ENCODE data around the gene PLPP7. TPM values are rescaled to one million over a fixed set of nuclear protein-coding genes. Genes with fewer than 3 reads are reported as not detected.

PLPP7 gene
- polyA plus RNA-seq, 1 of the 3 experiments (the other 2 are of a cell fraction), result 8.6 TPM

- DNase-seq, result no peak
- Histone ChIP-seq H3K36me3 (replicated peaks in 1 of 2; ENCODE audit: control insufficient read depth in 1 of 2, insufficient read depth in 2 of 2, low read length in 1 of 2) (no peaks in the 10 kb centered on the region), H3K9me3 (no peaks in the 10 kb centered on the region), H3K9ac (no peak overlapping the region), H3K27ac (ENCODE audit: low read depth in 2 of 2, low read length in 1 of 2) (no peak overlapping the region), H3K27me3 (ENCODE audit: insufficient read depth) (no peaks in the 10 kb centered on the region), H3K4me2 (no peak overlapping the region), H3K4me3 (ENCODE audit: low read depth in 2 of 2, low read length in 1 of 2) (no peak overlapping the region), H4K20me1 (ENCODE audit: insufficient read depth) (no peaks in the 10 kb centered on the region), H3K9me2 (no peaks in the 10 kb centered on the region), H2AFZ (ENCODE audit: low read depth) (no peak overlapping the region), H3K79me2 (ENCODE audit: insufficient read depth) (no peaks in the 10 kb centered on the region), H3F3A (replicated peaks; ENCODE audit: insufficient read depth) (no peaks in the 10 kb centered on the region), H3K4me1 (ENCODE audit: control insufficient read depth in 1 of 2, insufficient read depth in 2 of 2, low read depth in 1 of 2, low read length in 1 of 2) (peaks cover 0 to 5% of the 10 kb centered on the region in 2 experiments; a peak in 1 of 4 replicates)
- ChIA-PET POLR2A (interaction anchor here (1.3 kb wide), 1 partner anchor 10 kb away, joined by 3 read pairs; the partner anchor contains the start of gene PLPP7), CTCF (interaction anchor here (1.2 to 2.5 kb wide), 2 partner anchors 36 to 50 kb away, joined by 4 to 8 read pairs; no protein-coding TSS in a partner anchor)
- 61% methylated on average over 4 of the region's 5 CpGs for WGBS (ENCODE audit: low lambda C conversion rate)
- TF ChIP-seq, protein P1, sequence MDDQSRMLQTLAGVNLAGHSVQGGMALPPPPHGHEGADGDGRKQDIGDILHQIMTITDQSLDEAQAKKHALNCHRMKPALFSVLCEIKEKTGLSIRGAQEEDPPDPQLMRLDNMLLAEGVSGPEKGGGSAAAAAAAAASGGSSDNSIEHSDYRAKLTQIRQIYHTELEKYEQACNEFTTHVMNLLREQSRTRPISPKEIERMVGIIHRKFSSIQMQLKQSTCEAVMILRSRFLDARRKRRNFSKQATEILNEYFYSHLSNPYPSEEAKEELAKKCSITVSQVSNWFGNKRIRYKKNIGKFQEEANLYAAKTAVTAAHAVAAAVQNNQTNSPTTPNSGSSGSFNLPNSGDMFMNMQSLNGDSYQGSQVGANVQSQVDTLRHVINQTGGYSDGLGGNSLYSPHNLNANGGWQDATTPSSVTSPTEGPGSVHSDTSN (IDR thresholded peaks at IDR 0.05), result no peak
- no peak for TF ChIP-seq RCOR1 (IDR thresholded peaks at IDR 0.05; ENCODE audit: low read length)
These were observed 10.4 kb downstream of the PLPP7 start for GRCh38 chr9:131299961-131300347.

GRCh38 chr9:131300444-131300843, 10.9 kb downstream of the PLPP7 start:
- peaks cover 0 to 7% of the 10 kb centered on the region in 2 experiments; a peak in 1 of 4 replicates for H3K4me1 ChIP-seq (ENCODE audit: control insufficient read depth in 1 of 2, insufficient read depth in 2 of 2, low read depth in 1 of 2, low read length in 1 of 2)
- no peak for DNase-seq
- no peak overlapping the region for H3K9ac ChIP-seq
- POLR2A ChIA-PET, result interaction anchor here (1.3 kb wide), 1 partner anchor 11 kb away, joined by 3 read pairs; the partner anchor contains the start of gene PLPP7
- H4K20me1 ChIP-seq (ENCODE audit: insufficient read depth), result no peaks in the 10 kb centered on the region
- H3K4me3 ChIP-seq (ENCODE audit: low read depth in 2 of 2, low read length in 1 of 2), result no peak overlapping the region
- no peak overlapping the region for H3K4me2 ChIP-seq
- no peak overlapping the region for H3K27ac ChIP-seq (ENCODE audit: low read depth in 2 of 2, low read length in 1 of 2)
- no peaks in the 10 kb centered on the region for H3K36me3 ChIP-seq (replicated peaks in 1 of 2; ENCODE audit: control insufficient read depth in 1 of 2, insufficient read depth in 2 of 2, low read length in 1 of 2)
- H2AFZ ChIP-seq (ENCODE audit: low read depth), result no peak overlapping the region
- CTCF ChIA-PET, result interaction anchor here (1.2 to 2.5 kb wide), 2 partner anchors 36 to 50 kb away, joined by 4 to 8 read pairs; no protein-coding TSS in a partner anchor
- H3K9me3 ChIP-seq, result no peaks in the 10 kb centered on the region
- no peaks in the 10 kb centered on the region for H3K27me3 ChIP-seq (ENCODE audit: insufficient read depth)
- no peaks in the 10 kb centered on the region for H3F3A ChIP-seq (replicated peaks; ENCODE audit: insufficient read depth)
- TF ChIP-seq TAF1 (IDR thresholded peaks at IDR 0.05; ENCODE audit: borderline replicate concordance, low read depth, low read length) (no peak), EZH2phosphoT487 (IDR thresholded peaks at IDR 0.05; ENCODE audit: borderline replicate concordance, low read depth) (no peak), RXRA (IDR thresholded peaks at IDR 0.05; ENCODE audit: borderline replicate concordance, low read depth) (no peak), EP300 (IDR thresholded peaks at IDR 0.05; ENCODE audit: borderline replicate concordance in 1 of 2, low read depth in 1 of 2, low read length in 1 of 2) (no peak), REST (IDR thresholded peaks at IDR 0.05; ENCODE audit: low read depth, low read length) (no peak)
- TF ChIP-seq, protein P2, sequence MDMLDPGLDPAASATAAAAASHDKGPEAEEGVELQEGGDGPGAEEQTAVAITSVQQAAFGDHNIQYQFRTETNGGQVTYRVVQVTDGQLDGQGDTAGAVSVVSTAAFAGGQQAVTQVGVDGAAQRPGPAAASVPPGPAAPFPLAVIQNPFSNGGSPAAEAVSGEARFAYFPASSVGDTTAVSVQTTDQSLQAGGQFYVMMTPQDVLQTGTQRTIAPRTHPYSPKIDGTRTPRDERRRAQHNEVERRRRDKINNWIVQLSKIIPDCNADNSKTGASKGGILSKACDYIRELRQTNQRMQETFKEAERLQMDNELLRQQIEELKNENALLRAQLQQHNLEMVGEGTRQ (IDR thresholded peaks at IDR 0.05; ENCODE audit: borderline replicate concordance, low read depth, low read length), result no peak
- H3K9me2 ChIP-seq, result no peaks in the 10 kb centered on the region
- H3K79me2 ChIP-seq (ENCODE audit: insufficient read depth), result no peaks in the 10 kb centered on the region

All from SK-N-SH (cell line).